ENCODE measurements around the gene CYP27C1. TPM values are rescaled to one million over a fixed set of nuclear protein-coding genes. Genes with fewer than 3 reads are reported as not detected.

The CYP27C1 gene
- total and polyA plus RNA-seq, 2 experiments from 2014 or later, result 1.8 to 2.9 TPM

- H3K36me3 ChIP-seq (ENCODE audit: insufficient read depth), result no peaks in the 10 kb centered on the region
- DNase-seq (ENCODE audit: low spot score) (no peak), ATAC-seq (no peak)
- H2AFZ ChIP-seq, result 0 out of 2 replicates have a peak overlapping the region, but pooled peaks have one; percentile 52
- no peaks in the 10 kb centered on the region for H3K79me2 ChIP-seq (replicated peaks; ENCODE audit: insufficient read depth)
- TF ChIP-seq CREB1 (CRISPR knock-in tag; IDR thresholded peaks at IDR 0.05; ENCODE audit: low read depth), result no peak
- TF ChIP-seq ZNF114 (CRISPR knock-in tag; IDR thresholded peaks at IDR 0.05), result no peak
- no peak for TF ChIP-seq EZH2phosphoT487 (IDR thresholded peaks at IDR 0.05; ENCODE audit: unreplicated experiment)
- TF ChIP-seq ZNF462 (CRISPR knock-in tag; IDR thresholded peaks at IDR 0.05), result no peak
- no peak for TF ChIP-seq REST (IDR thresholded peaks at IDR 0.05; ENCODE audit: unreplicated experiment)
- TF ChIP-seq ZNF331 (CRISPR knock-in tag; IDR thresholded peaks at IDR 0.05; ENCODE audit: low read depth), result no peak
- no peak for TF ChIP-seq STAT1 (IDR thresholded peaks at IDR 0.05; ENCODE audit: unreplicated experiment)
- TF ChIP-seq, protein P1, sequence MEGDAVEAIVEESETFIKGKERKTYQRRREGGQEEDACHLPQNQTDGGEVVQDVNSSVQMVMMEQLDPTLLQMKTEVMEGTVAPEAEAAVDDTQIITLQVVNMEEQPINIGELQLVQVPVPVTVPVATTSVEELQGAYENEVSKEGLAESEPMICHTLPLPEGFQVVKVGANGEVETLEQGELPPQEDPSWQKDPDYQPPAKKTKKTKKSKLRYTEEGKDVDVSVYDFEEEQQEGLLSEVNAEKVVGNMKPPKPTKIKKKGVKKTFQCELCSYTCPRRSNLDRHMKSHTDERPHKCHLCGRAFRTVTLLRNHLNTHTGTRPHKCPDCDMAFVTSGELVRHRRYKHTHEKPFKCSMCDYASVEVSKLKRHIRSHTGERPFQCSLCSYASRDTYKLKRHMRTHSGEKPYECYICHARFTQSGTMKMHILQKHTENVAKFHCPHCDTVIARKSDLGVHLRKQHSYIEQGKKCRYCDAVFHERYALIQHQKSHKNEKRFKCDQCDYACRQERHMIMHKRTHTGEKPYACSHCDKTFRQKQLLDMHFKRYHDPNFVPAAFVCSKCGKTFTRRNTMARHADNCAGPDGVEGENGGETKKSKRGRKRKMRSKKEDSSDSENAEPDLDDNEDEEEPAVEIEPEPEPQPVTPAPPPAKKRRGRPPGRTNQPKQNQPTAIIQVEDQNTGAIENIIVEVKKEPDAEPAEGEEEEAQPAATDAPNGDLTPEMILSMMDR (conservative IDR thresholded peaks at IDR 0.05; ENCODE audit: low read depth in 2 of 2), result no peak
- no peak for TF ChIP-seq ETS1 (IDR thresholded peaks at IDR 0.05)
- TF ChIP-seq EZH2 (IDR thresholded peaks at IDR 0.05; ENCODE audit: low read depth, unreplicated experiment), result no peak
- TF ChIP-seq NANOG (IDR thresholded peaks at IDR 0.05; ENCODE audit: borderline replicate concordance), result no peak
- no peak for TF ChIP-seq JUNB (IDR thresholded peaks at IDR 0.05; ENCODE audit: unreplicated experiment)
- TF ChIP-seq POLR2AphosphoS5 (IDR thresholded peaks at IDR 0.05; ENCODE audit: low read depth), result no peak
- H3K4me2 ChIP-seq, result no peak overlapping the region
- Mint-ChIP-seq H3K9me3 (no peaks in the 10 kb centered on the region; the same call in 2 of the 3 replicates), H3K27me3 (ENCODE audit: insufficient read depth, low read depth, poor library complexity) (peaks cover 20% of the 10 kb centered on the region), H3K27ac (no peak overlapping the region), H3K36me3 (ENCODE audit: low read depth) (no peaks in the 10 kb centered on the region), H3K4me3 (no peak overlapping the region), H3K4me1 (peaks cover 26% of the 10 kb centered on the region)
- no peak overlapping the region for H3K4me3 ChIP-seq
- no peaks in the 10 kb centered on the region for H3K9me2 ChIP-seq (ENCODE audit: insufficient read depth)
- H3K4me1 ChIP-seq (ENCODE audit: insufficient read depth), result peaks cover 12% of the 10 kb centered on the region
- no peaks in the 10 kb centered on the region for H3F3A ChIP-seq (replicated peaks; ENCODE audit: low read depth)
- no peaks in the 10 kb centered on the region for H3K27me3 ChIP-seq (ENCODE audit: insufficient read depth)
- H4K20me1 ChIP-seq (replicated peaks; ENCODE audit: insufficient read depth), result no peaks in the 10 kb centered on the region
- no peak overlapping the region for H3K27ac ChIP-seq (ENCODE audit: low read depth)
Observed at GRCh38 chr2:127161176-127162136, 58.6 kb downstream of the CYP27C1 start.

All from GM23338 (cell line).